ENCODE data around the gene ZNF33A. TPM values are rescaled to one million over a fixed set of nuclear protein-coding genes. Genes with fewer than 3 reads are reported as not detected.
"Not testable (repeated sequence)": the region's sequence is repeated elsewhere in the genome, so short reads cannot be mapped to it uniquely, and the experiment has no call there.

Gene ZNF33A
- total RNA-seq, 1 donor: 26.1 TPM

- H3K27me3 ChIP-seq (ENCODE audit: insufficient read depth, low read length): no peaks in the 10 kb centered on the region
- H3K9me3 ChIP-seq (ENCODE audit: low read depth, low read length): no peaks in the 10 kb centered on the region
- H3K4me3 ChIP-seq (ENCODE audit: insufficient read depth, low read length): peak within 1 kb of the TSS; percentile 84
- H3K4me2 ChIP-seq (ENCODE audit: insufficient read depth, low read length): peak within 1 kb of the TSS; percentile 89
- peak within 1 kb of the TSS; percentile 98 for H2AFZ ChIP-seq (ENCODE audit: low read length)
- peak within 1 kb of the TSS; percentile 90 for H3K27ac ChIP-seq (ENCODE audit: low read depth, low read length)
- no peaks in the 10 kb centered on the region for H4K20me1 ChIP-seq (ENCODE audit: insufficient read depth, low read length)
- peak; percentile 99 for TF ChIP-seq CTCF (IDR thresholded peaks at IDR 0.05; ENCODE audit: extremely low read depth, low read depth, low read length)
- H3K36me3 ChIP-seq (ENCODE audit: insufficient read depth, low read length): no peaks in the 10 kb centered on the region
- peaks cover 40% of the 10 kb centered on the region for H3K79me2 ChIP-seq (ENCODE audit: insufficient read depth, low read length)
- peaks cover 11% of the 10 kb centered on the region for H3K4me1 ChIP-seq (ENCODE audit: insufficient read depth, low read length)
- peak; percentile 97 for DNase-seq (ENCODE audit: insufficient read length, low spot score, missing footprints)
These were observed 34.2 kb upstream of the ZNF33A start, which contains the start of gene ZNF25 for GRCh38 chr10:37976091-37976879. Gene ZNF25, minus strand, starts transcription at chr10:37976647. Its CDS starts 4,925 bp downstream, at chr10:37971722.

GRCh38 chr10:37976880-37977203, 33.6 kb upstream of the ZNF33A start:
- Histone ChIP-seq H3K27me3 (ENCODE audit: insufficient read depth, low read length) (no peaks in the 10 kb centered on the region), H3K9me3 (ENCODE audit: low read depth, low read length) (no peaks in the 10 kb centered on the region), H3K4me2 (ENCODE audit: insufficient read depth, low read length) (peak overlapping the region; percentile 89), H4K20me1 (ENCODE audit: insufficient read depth, low read length) (no peaks in the 10 kb centered on the region), H3K4me3 (ENCODE audit: insufficient read depth, low read length) (peak overlapping the region; percentile 84), H3K27ac (ENCODE audit: low read depth, low read length) (peak overlapping the region; percentile 90), H3K36me3 (ENCODE audit: insufficient read depth, low read length) (no peaks in the 10 kb centered on the region), H3K4me1 (ENCODE audit: insufficient read depth, low read length) (peaks cover 11% of the 10 kb centered on the region), H3K79me2 (ENCODE audit: insufficient read depth, low read length) (peaks cover 40% of the 10 kb centered on the region), H2AFZ (ENCODE audit: low read length) (peak overlapping the region; percentile 98)
- no peak for DNase-seq (ENCODE audit: insufficient read length, low spot score, missing footprints)
- no peak for TF ChIP-seq CTCF (IDR thresholded peaks at IDR 0.05; ENCODE audit: extremely low read depth, low read depth, low read length)

GRCh38 chr10:37991655-37992054, 18.8 kb upstream of the ZNF33A start:
- H3K79me2 ChIP-seq (ENCODE audit: insufficient read depth, low read length): no peaks in the 10 kb centered on the region
- H3K4me2 ChIP-seq (ENCODE audit: insufficient read depth, low read length): no peak overlapping the region
- no peak overlapping the region for H2AFZ ChIP-seq (ENCODE audit: low read length)
- no peak for TF ChIP-seq CTCF (IDR thresholded peaks at IDR 0.05; ENCODE audit: extremely low read depth, low read depth, low read length)
- DNase-seq (ENCODE audit: insufficient read length, low spot score, missing footprints): no peak
- no peaks in the 10 kb centered on the region for H4K20me1 ChIP-seq (ENCODE audit: insufficient read depth, low read length)
- H3K4me1 ChIP-seq (ENCODE audit: insufficient read depth, low read length): no peaks in the 10 kb centered on the region
- no peaks in the 10 kb centered on the region for H3K9me3 ChIP-seq (ENCODE audit: low read depth, low read length)
- H3K4me3 ChIP-seq (ENCODE audit: insufficient read depth, low read length): no peak overlapping the region
- H3K27me3 ChIP-seq (ENCODE audit: insufficient read depth, low read length): no peaks in the 10 kb centered on the region
- H3K27ac ChIP-seq (ENCODE audit: low read depth, low read length): no peak overlapping the region
- H3K36me3 ChIP-seq (ENCODE audit: insufficient read depth, low read length): no peaks in the 10 kb centered on the region

GRCh38 chr10:37992083-37992482, 18.4 kb upstream of the ZNF33A start:
- DNase-seq (ENCODE audit: insufficient read length, low spot score, missing footprints): no peak
- TF ChIP-seq CTCF (IDR thresholded peaks at IDR 0.05; ENCODE audit: extremely low read depth, low read depth, low read length): peak; percentile 12
- Histone ChIP-seq H3K79me2 (ENCODE audit: insufficient read depth, low read length) (no peaks in the 10 kb centered on the region), H3K36me3 (ENCODE audit: insufficient read depth, low read length) (no peaks in the 10 kb centered on the region), H3K4me1 (ENCODE audit: insufficient read depth, low read length) (no peaks in the 10 kb centered on the region), H4K20me1 (ENCODE audit: insufficient read depth, low read length) (no peaks in the 10 kb centered on the region), H3K27me3 (ENCODE audit: insufficient read depth, low read length) (no peaks in the 10 kb centered on the region), H3K4me3 (ENCODE audit: insufficient read depth, low read length) (no peak overlapping the region), H2AFZ (ENCODE audit: low read length) (no peak overlapping the region), H3K9me3 (ENCODE audit: low read depth, low read length) (no peaks in the 10 kb centered on the region), H3K4me2 (ENCODE audit: insufficient read depth, low read length) (no peak overlapping the region), H3K27ac (ENCODE audit: low read depth, low read length) (no peak overlapping the region)

GRCh38 chr10:37998920-37999319, 11.6 kb upstream of the ZNF33A start:
- not testable (repeated sequence) for H3K9me3 ChIP-seq (ENCODE audit: low read depth, low read length); H3K79me2 ChIP-seq (ENCODE audit: insufficient read depth, low read length); H3K4me1 ChIP-seq (ENCODE audit: insufficient read depth, low read length); DNase-seq (ENCODE audit: insufficient read length, low spot score, missing footprints); H3K27me3 ChIP-seq (ENCODE audit: insufficient read depth, low read length); H3K4me2 ChIP-seq (ENCODE audit: insufficient read depth, low read length); H4K20me1 ChIP-seq (ENCODE audit: insufficient read depth, low read length); H3K36me3 ChIP-seq (ENCODE audit: insufficient read depth, low read length); H3K4me3 ChIP-seq (ENCODE audit: insufficient read depth, low read length); H3K27ac ChIP-seq (ENCODE audit: low read depth, low read length); H2AFZ ChIP-seq (ENCODE audit: low read length)

- not testable (repeated sequence) for H3K36me3 ChIP-seq (ENCODE audit: insufficient read depth, low read length)
These were observed 10.0 kb upstream of the ZNF33A start for GRCh38 chr10:38000474-38000873.

More at GRCh38 chr10:38000474-38000873, 10.0 kb upstream of the ZNF33A start:
- not testable (repeated sequence) for H3K9me3 ChIP-seq (ENCODE audit: low read depth, low read length); H4K20me1 ChIP-seq (ENCODE audit: insufficient read depth, low read length); H3K27me3 ChIP-seq (ENCODE audit: insufficient read depth, low read length); H2AFZ ChIP-seq (ENCODE audit: low read length); H3K4me1 ChIP-seq (ENCODE audit: insufficient read depth, low read length); H3K27ac ChIP-seq (ENCODE audit: low read depth, low read length); H3K4me2 ChIP-seq (ENCODE audit: insufficient read depth, low read length); H3K4me3 ChIP-seq (ENCODE audit: insufficient read depth, low read length); DNase-seq (ENCODE audit: insufficient read length, low spot score, missing footprints); H3K79me2 ChIP-seq (ENCODE audit: insufficient read depth, low read length)

Data from osteoblast (primary cell).